ENCODE measurements around the gene PI4K2B. TPM values are rescaled to one million over a fixed set of nuclear protein-coding genes. Genes with fewer than 3 reads are reported as not detected.

The PI4K2B gene
- total and polyA plus RNA-seq, 7 donors: 9.3 to 28.2 (median 12.2) TPM

DNA sequence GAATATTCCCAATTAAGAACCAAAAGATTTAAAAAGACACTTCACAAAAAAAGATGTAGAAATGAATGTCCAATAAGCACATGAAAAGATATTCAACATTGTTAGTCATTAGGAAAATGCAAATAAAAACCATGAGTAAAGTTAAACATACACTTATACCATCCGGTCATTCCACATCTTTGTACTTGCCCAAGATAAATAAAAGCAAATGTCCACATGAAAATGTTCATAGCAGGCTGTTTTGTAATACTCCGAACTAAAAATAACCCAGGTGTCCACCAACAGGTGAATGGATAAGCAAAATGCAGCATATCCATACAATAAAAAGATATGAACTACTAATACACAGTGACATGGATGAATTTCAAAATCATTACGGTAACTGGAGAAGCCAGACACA, 50.1 kb downstream of the PI4K2B start:
- Histone ChIP-seq H3K9me3 (no peaks in the 10 kb centered on the region), H3K4me1 (no peaks in the 10 kb centered on the region), H3K27me3 (no peaks in the 10 kb centered on the region), H3K36me3 (peaks cover 0 to 16% (median 3%) of the 10 kb centered on the region in 4 donors), H3K4me3 (no peak overlapping the region), H3K27ac (no peak overlapping the region)
- no peak for DNase-seq
- intact Hi-C loops (cut with DNase I): no loop called here
- TF ChIP-seq EP300 (IDR thresholded peaks at IDR 0.05) (no peak), POLR2A (IDR thresholded peaks at IDR 0.05) (no peak)
- TF ChIP-seq, protein P1, sequence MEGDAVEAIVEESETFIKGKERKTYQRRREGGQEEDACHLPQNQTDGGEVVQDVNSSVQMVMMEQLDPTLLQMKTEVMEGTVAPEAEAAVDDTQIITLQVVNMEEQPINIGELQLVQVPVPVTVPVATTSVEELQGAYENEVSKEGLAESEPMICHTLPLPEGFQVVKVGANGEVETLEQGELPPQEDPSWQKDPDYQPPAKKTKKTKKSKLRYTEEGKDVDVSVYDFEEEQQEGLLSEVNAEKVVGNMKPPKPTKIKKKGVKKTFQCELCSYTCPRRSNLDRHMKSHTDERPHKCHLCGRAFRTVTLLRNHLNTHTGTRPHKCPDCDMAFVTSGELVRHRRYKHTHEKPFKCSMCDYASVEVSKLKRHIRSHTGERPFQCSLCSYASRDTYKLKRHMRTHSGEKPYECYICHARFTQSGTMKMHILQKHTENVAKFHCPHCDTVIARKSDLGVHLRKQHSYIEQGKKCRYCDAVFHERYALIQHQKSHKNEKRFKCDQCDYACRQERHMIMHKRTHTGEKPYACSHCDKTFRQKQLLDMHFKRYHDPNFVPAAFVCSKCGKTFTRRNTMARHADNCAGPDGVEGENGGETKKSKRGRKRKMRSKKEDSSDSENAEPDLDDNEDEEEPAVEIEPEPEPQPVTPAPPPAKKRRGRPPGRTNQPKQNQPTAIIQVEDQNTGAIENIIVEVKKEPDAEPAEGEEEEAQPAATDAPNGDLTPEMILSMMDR (IDR thresholded peaks at IDR 0.05): no peak
- WGBS, 2 donors: 42 to 70% methylated on average over 3 of the region's 3 CpGs

GRCh38 chr4:25284466-25284865, 50.6 kb downstream of the PI4K2B start:
- intact Hi-C loops (cut with DNase I): no loop called here
- 74 to 81% methylated on average over 3 of the region's 3 CpGs for WGBS, 2 donors
- Histone ChIP-seq H3K4me1 (no peaks in the 10 kb centered on the region), H3K9me3 (no peaks in the 10 kb centered on the region), H3K36me3 (peaks cover 0 to 16% (median 3%) of the 10 kb centered on the region in 4 donors), H3K27ac (no peak overlapping the region), H3K27me3 (no peaks in the 10 kb centered on the region), H3K4me3 (no peak overlapping the region)
- no peak for DNase-seq
- TF ChIP-seq EP300 (IDR thresholded peaks at IDR 0.05) (no peak), POLR2AphosphoS5 (IDR thresholded peaks at IDR 0.05) (no peak), POLR2A (IDR thresholded peaks at IDR 0.05) (no peak)
- TF ChIP-seq, protein P1 (IDR thresholded peaks at IDR 0.05): no peak

GRCh38 chr4:25290490-25291067, 56.7 kb downstream of the PI4K2B start:
- WGBS, 2 donors: 81 to 86% methylated on average over 11 of the region's 11 CpGs
- TF ChIP-seq, protein P1 (IDR thresholded peaks at IDR 0.05): no peak
- TF ChIP-seq POLR2A (IDR thresholded peaks at IDR 0.05): no peak

DNA sequence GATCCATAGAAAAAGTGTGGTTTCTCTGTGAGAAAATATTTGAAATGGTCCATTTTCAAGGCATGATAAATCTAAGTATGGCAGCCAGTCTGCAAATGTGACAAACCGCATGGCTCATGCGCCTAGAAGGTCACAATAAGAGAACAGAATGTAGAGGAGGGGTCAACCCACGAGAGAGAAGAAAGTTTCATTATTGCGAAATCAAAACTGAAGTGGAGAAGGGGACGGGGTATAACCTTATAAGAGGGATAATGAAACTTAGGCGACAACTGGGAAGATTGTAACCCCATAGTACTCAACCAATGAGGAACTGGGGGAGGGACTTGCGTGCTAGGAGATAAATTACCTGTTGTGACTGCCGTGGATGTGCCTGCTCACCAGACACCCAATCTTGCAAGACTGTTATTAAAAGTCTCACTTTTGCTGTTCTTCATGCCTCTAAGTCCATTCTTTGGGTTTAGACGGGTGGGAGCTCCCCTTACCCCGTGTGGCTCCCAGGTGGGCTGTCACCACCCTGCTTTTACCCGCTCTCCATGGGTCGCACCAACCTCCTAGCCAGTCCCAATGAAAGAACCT, 57.4 kb downstream of the PI4K2B start:
- DNase-seq: no peak
- H3K36me3 ChIP-seq: no peaks in the 10 kb centered on the region
- no peak overlapping the region for H3K27ac ChIP-seq
- 79 to 82% methylated on average over 12 of the region's 12 CpGs for WGBS, 2 donors
- TF ChIP-seq, protein P1 (IDR thresholded peaks at IDR 0.05): no peak
- no peaks in the 10 kb centered on the region for H3K9me3 ChIP-seq
- intact Hi-C loops (cut with DNase I): no loop called here
- no peaks in the 10 kb centered on the region for H3K4me1 ChIP-seq
- H3K4me3 ChIP-seq: no peak overlapping the region
- H3K27me3 ChIP-seq: no peaks in the 10 kb centered on the region

More at GRCh38 chr4:25290490-25291067, 56.7 kb downstream of the PI4K2B start:
- Histone ChIP-seq H3K4me1 (no peaks in the 10 kb centered on the region), H3K9me3 (no peaks in the 10 kb centered on the region), H3K36me3 (no peaks in the 10 kb centered on the region), H3K27me3 (no peaks in the 10 kb centered on the region), H3K27ac (no peak overlapping the region), H3K4me3 (no peak overlapping the region)
- DNase-seq: no peak
- intact Hi-C loops (cut with DNase I): no loop called here
